ENCODE data around the gene AOX1. TPM values are rescaled to one million over a fixed set of nuclear protein-coding genes. Genes with fewer than 3 reads are reported as not detected.

The AOX1 gene
- total and polyA plus RNA-seq, 2 donors (not counting 1 experiment from before 2014, with no cell fraction given) = 0.18 TPM; not detected in 1

DNA sequence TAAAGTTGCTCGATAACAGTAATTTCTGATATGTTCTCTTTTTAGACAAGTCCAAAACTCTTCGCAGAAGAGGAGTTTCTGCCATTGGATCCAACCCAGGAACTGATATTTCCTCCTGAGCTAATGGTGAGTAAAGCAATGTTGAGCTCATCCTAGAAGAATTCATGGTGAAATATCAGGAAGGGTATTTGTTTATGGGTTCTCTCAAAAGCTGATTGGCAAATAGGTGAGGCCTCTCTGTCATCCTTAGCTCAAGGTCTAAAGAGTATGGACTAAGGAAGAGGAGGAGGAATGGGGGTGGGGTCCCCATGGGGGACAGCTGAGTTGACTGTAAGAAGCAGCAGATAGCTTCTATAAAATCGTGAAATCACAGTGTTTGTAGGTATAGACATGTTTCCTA lies 18.2 kb downstream of the AOX1 start:
- CTCF ChIA-PET = interaction anchor here (0.9 kb wide), 1 partner anchor 28 kb away, joined by 3 read pairs; no protein-coding TSS in a partner anchor
- Mint-ChIP-seq H3K27ac (no peak overlapping the region), H3K9me3 (ENCODE audit: insufficient read depth) (peaks cover 3% of the 10 kb centered on the region), H3K27me3 (peaks cover 21% of the 10 kb centered on the region), H3K4me1 (no peaks in the 10 kb centered on the region), H3K4me3 (no peak overlapping the region)
- H3K9ac ChIP-seq (ENCODE audit: low read length) = no peak overlapping the region
- no peaks in the 10 kb centered on the region for H4K20me1 ChIP-seq (ENCODE audit: control insufficient read depth, insufficient read depth, low read length, poor library complexity, severe bottlenecking)
- no peak overlapping the region for H2AFZ ChIP-seq (ENCODE audit: insufficient read depth, low read depth, low read length, poor library complexity, severe bottlenecking)
- no peaks in the 10 kb centered on the region for H3K79me2 ChIP-seq (ENCODE audit: control insufficient read depth, insufficient read depth, low read length)
- POLR2A ChIA-PET = no interaction called here
- no peak overlapping the region for H3K4me3 ChIP-seq (ENCODE audit: control extremely low read depth in 1 of 5, extremely low read depth in 1 of 5, insufficient read depth in 1 of 5, low read depth in 2 of 5, low read length in 4 of 5)
- H3K9me3 ChIP-seq (ENCODE audit: control extremely low read depth in 1 of 3, control insufficient read depth in 2 of 3, insufficient read depth in 1 of 3, low read length in 2 of 3) = no peaks in the 10 kb centered on the region
- TF ChIP-seq EZH2 (IDR thresholded peaks at IDR 0.05; ENCODE audit: borderline replicate concordance, insufficient read depth, low read depth, low read length, poor library complexity, severe bottlenecking) = no peak
- TF ChIP-seq, protein P1, sequence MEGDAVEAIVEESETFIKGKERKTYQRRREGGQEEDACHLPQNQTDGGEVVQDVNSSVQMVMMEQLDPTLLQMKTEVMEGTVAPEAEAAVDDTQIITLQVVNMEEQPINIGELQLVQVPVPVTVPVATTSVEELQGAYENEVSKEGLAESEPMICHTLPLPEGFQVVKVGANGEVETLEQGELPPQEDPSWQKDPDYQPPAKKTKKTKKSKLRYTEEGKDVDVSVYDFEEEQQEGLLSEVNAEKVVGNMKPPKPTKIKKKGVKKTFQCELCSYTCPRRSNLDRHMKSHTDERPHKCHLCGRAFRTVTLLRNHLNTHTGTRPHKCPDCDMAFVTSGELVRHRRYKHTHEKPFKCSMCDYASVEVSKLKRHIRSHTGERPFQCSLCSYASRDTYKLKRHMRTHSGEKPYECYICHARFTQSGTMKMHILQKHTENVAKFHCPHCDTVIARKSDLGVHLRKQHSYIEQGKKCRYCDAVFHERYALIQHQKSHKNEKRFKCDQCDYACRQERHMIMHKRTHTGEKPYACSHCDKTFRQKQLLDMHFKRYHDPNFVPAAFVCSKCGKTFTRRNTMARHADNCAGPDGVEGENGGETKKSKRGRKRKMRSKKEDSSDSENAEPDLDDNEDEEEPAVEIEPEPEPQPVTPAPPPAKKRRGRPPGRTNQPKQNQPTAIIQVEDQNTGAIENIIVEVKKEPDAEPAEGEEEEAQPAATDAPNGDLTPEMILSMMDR (IDR thresholded peaks at IDR 0.05) = no peak
- ATAC-seq (ENCODE audit: low read depth) = no peak
- no peak for DNase-seq
- H3K36me3 ChIP-seq (replicated peaks in 1 of 2; ENCODE audit: control extremely low read depth in 1 of 2, control insufficient read depth in 1 of 2, extremely low read depth in 1 of 2, insufficient read depth in 2 of 2, low read length in 1 of 2) = no peaks in the 10 kb centered on the region
- intact Hi-C loops (cut with micrococcal nuclease) = no loop called here
- 71% methylated on average over 1 of the region's 3 CpGs for WGBS (ENCODE audit: insufficient coverage)
- H3K27ac ChIP-seq (ENCODE audit: low read length in 2 of 2) = no peak overlapping the region
- H3K4me1 ChIP-seq (ENCODE audit: control insufficient read depth in 2 of 2, insufficient read depth in 2 of 2, low read length in 2 of 2) = no peaks in the 10 kb centered on the region
- no peaks in the 10 kb centered on the region for H3K27me3 ChIP-seq (replicated peaks in 1 of 4; ENCODE audit: control extremely low read depth in 1 of 4, control insufficient read depth in 3 of 4, insufficient read depth in 4 of 4, low read length in 3 of 4)
- H3K4me2 ChIP-seq (replicated peaks; ENCODE audit: low read depth, low read length, poor library complexity, severe bottlenecking) = no peak overlapping the region

DNA sequence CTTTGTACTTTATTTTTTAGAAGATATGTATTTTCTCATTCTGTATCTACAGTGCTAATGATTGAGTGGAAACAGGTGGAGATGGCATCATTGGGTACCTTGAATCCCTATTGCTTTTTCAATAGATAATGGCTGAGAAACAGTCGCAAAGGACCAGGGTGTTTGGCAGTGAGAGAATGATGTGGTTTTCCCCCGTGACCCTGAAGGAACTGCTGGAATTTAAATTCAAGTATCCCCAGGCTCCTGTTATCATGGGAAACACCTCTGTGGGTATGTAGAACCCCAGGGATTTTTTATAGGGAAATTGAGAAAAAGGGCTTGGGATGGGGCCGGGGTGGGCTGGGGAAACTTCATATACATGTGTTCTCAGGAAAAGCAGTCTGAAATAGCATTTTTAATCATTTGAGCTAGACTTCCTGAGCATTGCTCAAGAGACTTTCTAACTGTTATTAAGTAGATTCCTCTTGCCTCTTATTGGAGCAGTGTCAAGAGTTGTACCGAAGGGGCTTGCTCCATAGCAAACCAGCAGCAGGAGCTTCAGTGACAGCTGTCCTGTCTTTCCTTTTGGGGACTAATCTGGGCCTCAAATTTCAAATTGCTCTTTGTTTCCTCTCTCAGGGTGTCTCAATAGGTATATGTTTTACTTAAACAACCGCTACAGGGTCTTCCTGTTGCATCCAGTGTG lies 18.9 kb downstream of the AOX1 start:
- DNase-seq (no peak), ATAC-seq (ENCODE audit: low read depth) (no peak)
- H3K4me1 Mint-ChIP-seq = no peaks in the 10 kb centered on the region
- H3K79me2 ChIP-seq (ENCODE audit: control insufficient read depth, insufficient read depth, low read length) = no peaks in the 10 kb centered on the region
- TF ChIP-seq, protein P1 (IDR thresholded peaks at IDR 0.05) = no peak
- TF ChIP-seq EZH2 (IDR thresholded peaks at IDR 0.05; ENCODE audit: borderline replicate concordance, insufficient read depth, low read depth, low read length, poor library complexity, severe bottlenecking) = no peak
- no peak overlapping the region for H3K27ac ChIP-seq (ENCODE audit: low read length in 2 of 2)
- ChIA-PET POLR2A (no interaction called here), CTCF (no interaction called here)
- H3K9me3 Mint-ChIP-seq (ENCODE audit: insufficient read depth) = peaks cover 3% of the 10 kb centered on the region
- peaks cover 23% of the 10 kb centered on the region for H3K27me3 Mint-ChIP-seq
- H3K4me1 ChIP-seq (ENCODE audit: control insufficient read depth in 2 of 2, insufficient read depth in 2 of 2, low read length in 2 of 2) = no peaks in the 10 kb centered on the region
- 77% methylated on average over 4 of the region's 5 CpGs for WGBS (ENCODE audit: insufficient coverage)
- H4K20me1 ChIP-seq (ENCODE audit: control insufficient read depth, insufficient read depth, low read length, poor library complexity, severe bottlenecking) = no peaks in the 10 kb centered on the region
- no peak overlapping the region for H3K27ac Mint-ChIP-seq
- H3K4me2 ChIP-seq (replicated peaks; ENCODE audit: low read depth, low read length, poor library complexity, severe bottlenecking) = no peak overlapping the region
- H3K36me3 ChIP-seq (replicated peaks in 1 of 2; ENCODE audit: control extremely low read depth in 1 of 2, control insufficient read depth in 1 of 2, extremely low read depth in 1 of 2, insufficient read depth in 2 of 2, low read length in 1 of 2) = no peaks in the 10 kb centered on the region
- H3K9me3 ChIP-seq (ENCODE audit: control extremely low read depth in 1 of 3, control insufficient read depth in 2 of 3, insufficient read depth in 1 of 3, low read length in 2 of 3) = no peaks in the 10 kb centered on the region
- no peak overlapping the region for H3K4me3 Mint-ChIP-seq
- H3K4me3 ChIP-seq (ENCODE audit: control extremely low read depth in 1 of 5, extremely low read depth in 1 of 5, insufficient read depth in 1 of 5, low read depth in 2 of 5, low read length in 4 of 5) = no peak overlapping the region
- no peak overlapping the region for H2AFZ ChIP-seq (ENCODE audit: insufficient read depth, low read depth, low read length, poor library complexity, severe bottlenecking)
- intact Hi-C loops (cut with micrococcal nuclease) = no loop called here
- no peaks in the 10 kb centered on the region for H3K27me3 ChIP-seq (replicated peaks in 1 of 4; ENCODE audit: control extremely low read depth in 1 of 4, control insufficient read depth in 3 of 4, insufficient read depth in 4 of 4, low read length in 3 of 4)
- H3K9ac ChIP-seq (ENCODE audit: low read length) = no peak overlapping the region

All from B cell (primary cell).